Measurements from ENCODE around the gene C12orf43.

The C12orf43 gene

GRCh38 chr12:120997448-120997847 lies 18.8 kb downstream of the C12orf43 start:
- TF ChIP-seq L3MBTL2 (conservative IDR thresholded peaks at IDR 0.05) (no peak), ELF4 (IDR thresholded peaks at IDR 0.05) (no peak), SP1 (IDR thresholded peaks at IDR 0.05) (no peak), FOXK2 (IDR thresholded peaks at IDR 0.05) (no peak), FOXM1 (IDR thresholded peaks at IDR 0.05; ENCODE audit: borderline replicate concordance) (no peak), FOXA1 (IDR thresholded peaks at IDR 0.05) (no peak), ARNT (IDR thresholded peaks at IDR 0.05) (no peak), NFRKB (IDR thresholded peaks at IDR 0.05) (no peak), SUZ12 (IDR thresholded peaks at IDR 0.05) (no peak), BHLHE40 (IDR thresholded peaks at IDR 0.05; ENCODE audit: borderline replicate concordance) (no peak), HDGF (IDR thresholded peaks at IDR 0.05; ENCODE audit: borderline replicate concordance) (no peak), PKNOX1 (IDR thresholded peaks at IDR 0.05) (no peak), CTBP1 (IDR thresholded peaks at IDR 0.05; ENCODE audit: borderline replicate concordance) (no peak), ZNF384 (IDR thresholded peaks at IDR 0.05) (no peak)
- POLR2A ChIA-PET = interaction anchor here (1.1 kb wide), 1 partner anchor 9 kb away, joined by 3 read pairs; no protein-coding TSS in a partner anchor
- CTCF ChIA-PET = no interaction called here
- DNase-seq (ENCODE audit: extremely low spot score) = no peak

- TF ChIP-seq ARNT (IDR thresholded peaks at IDR 0.05) (no peak), L3MBTL2 (conservative IDR thresholded peaks at IDR 0.05) (no peak), HDGF (IDR thresholded peaks at IDR 0.05; ENCODE audit: borderline replicate concordance) (no peak), ELF4 (IDR thresholded peaks at IDR 0.05) (no peak), PKNOX1 (IDR thresholded peaks at IDR 0.05) (no peak), SUZ12 (IDR thresholded peaks at IDR 0.05) (no peak), SP1 (IDR thresholded peaks at IDR 0.05) (no peak), ZNF384 (IDR thresholded peaks at IDR 0.05) (no peak), FOXK2 (IDR thresholded peaks at IDR 0.05) (no peak), FOXM1 (IDR thresholded peaks at IDR 0.05; ENCODE audit: borderline replicate concordance) (no peak), CTBP1 (IDR thresholded peaks at IDR 0.05; ENCODE audit: borderline replicate concordance) (no peak), NFRKB (IDR thresholded peaks at IDR 0.05) (no peak), BHLHE40 (IDR thresholded peaks at IDR 0.05; ENCODE audit: borderline replicate concordance) (no peak), TARDBP (IDR thresholded peaks at IDR 0.05) (no peak), LEF1 (IDR thresholded peaks at IDR 0.05; ENCODE audit: borderline replicate concordance) (no peak)
- CTCF ChIA-PET = no interaction called here
- POLR2A ChIA-PET = interaction anchor here (1.1 kb wide), 1 partner anchor 10 kb away, joined by 3 read pairs; no protein-coding TSS in a partner anchor
- DNase-seq (ENCODE audit: extremely low spot score) = no peak
These were observed 20.0 kb downstream of the C12orf43 start for GRCh38 chr12:120996133-120996746.

- no peak for DNase-seq (ENCODE audit: extremely low spot score)
- CTCF ChIA-PET = interaction anchor here (0.6 kb wide), 1 partner anchor 98 kb away, joined by 3 read pairs; no protein-coding TSS in a partner anchor
- TF ChIP-seq ARNT (IDR thresholded peaks at IDR 0.05) = no peak
- POLR2A ChIA-PET = interaction anchor here (0.6 kb wide), 1 partner anchor 296 kb away, joined by 3 read pairs; no protein-coding TSS in a partner anchor
These were observed 21.5 kb downstream of the C12orf43 start for GRCh38 chr12:120994589-120995337.

GRCh38 chr12:120994059-120994458 lies 22.2 kb downstream of the C12orf43 start:
- POLR2A ChIA-PET = interaction anchor here (1.0 kb wide), 1 partner anchor 11 kb away, joined by 3 read pairs; no protein-coding TSS in a partner anchor
- TF ChIP-seq TARDBP (IDR thresholded peaks at IDR 0.05) = no peak
- TF ChIP-seq HDGF (IDR thresholded peaks at IDR 0.05; ENCODE audit: borderline replicate concordance) = no peak
- no peak for TF ChIP-seq NFRKB (IDR thresholded peaks at IDR 0.05)
- TF ChIP-seq FOXA1 (IDR thresholded peaks at IDR 0.05) = no peak
- TF ChIP-seq LEF1 (IDR thresholded peaks at IDR 0.05; ENCODE audit: borderline replicate concordance) = no peak
- TF ChIP-seq ELF4 (IDR thresholded peaks at IDR 0.05) = no peak
- no peak for TF ChIP-seq SUZ12 (IDR thresholded peaks at IDR 0.05)
- no peak for TF ChIP-seq SP1 (IDR thresholded peaks at IDR 0.05)
- no peak for TF ChIP-seq PKNOX1 (IDR thresholded peaks at IDR 0.05)
- TF ChIP-seq L3MBTL2 (conservative IDR thresholded peaks at IDR 0.05) = no peak
- TF ChIP-seq BHLHE40 (IDR thresholded peaks at IDR 0.05; ENCODE audit: borderline replicate concordance) = no peak
- no peak for TF ChIP-seq FOXM1 (IDR thresholded peaks at IDR 0.05; ENCODE audit: borderline replicate concordance)
- TF ChIP-seq FOXK2 (IDR thresholded peaks at IDR 0.05) = no peak
- no peak for DNase-seq (ENCODE audit: extremely low spot score)
- CTCF ChIA-PET = no interaction called here

GRCh38 chr12:120993496-120993895 lies 22.8 kb downstream of the C12orf43 start:
- TF ChIP-seq SP1 (IDR thresholded peaks at IDR 0.05) (no peak), L3MBTL2 (conservative IDR thresholded peaks at IDR 0.05) (no peak), TARDBP (IDR thresholded peaks at IDR 0.05) (no peak), CTBP1 (IDR thresholded peaks at IDR 0.05; ENCODE audit: borderline replicate concordance) (no peak), ZNF384 (IDR thresholded peaks at IDR 0.05) (no peak), FOXK2 (IDR thresholded peaks at IDR 0.05) (no peak), ARNT (IDR thresholded peaks at IDR 0.05) (no peak), FOXM1 (IDR thresholded peaks at IDR 0.05; ENCODE audit: borderline replicate concordance) (no peak), BHLHE40 (IDR thresholded peaks at IDR 0.05; ENCODE audit: borderline replicate concordance) (no peak), PKNOX1 (IDR thresholded peaks at IDR 0.05) (no peak), ELF4 (IDR thresholded peaks at IDR 0.05) (no peak), LEF1 (IDR thresholded peaks at IDR 0.05; ENCODE audit: borderline replicate concordance) (no peak), FOXA1 (IDR thresholded peaks at IDR 0.05) (no peak), NFRKB (IDR thresholded peaks at IDR 0.05) (no peak)
- DNase-seq (ENCODE audit: extremely low spot score) = no peak
- ChIA-PET POLR2A (interaction anchor here (1.0 kb wide), 1 partner anchor 11 kb away, joined by 3 read pairs; no protein-coding TSS in a partner anchor), CTCF (interaction anchor here (0.7 kb wide), 1 partner anchor 347 kb away, joined by 3 read pairs; no protein-coding TSS in a partner anchor)

All from HEK293T (cell line).